ENCODE measurements around the gene ADCYAP1R1.

DNA sequence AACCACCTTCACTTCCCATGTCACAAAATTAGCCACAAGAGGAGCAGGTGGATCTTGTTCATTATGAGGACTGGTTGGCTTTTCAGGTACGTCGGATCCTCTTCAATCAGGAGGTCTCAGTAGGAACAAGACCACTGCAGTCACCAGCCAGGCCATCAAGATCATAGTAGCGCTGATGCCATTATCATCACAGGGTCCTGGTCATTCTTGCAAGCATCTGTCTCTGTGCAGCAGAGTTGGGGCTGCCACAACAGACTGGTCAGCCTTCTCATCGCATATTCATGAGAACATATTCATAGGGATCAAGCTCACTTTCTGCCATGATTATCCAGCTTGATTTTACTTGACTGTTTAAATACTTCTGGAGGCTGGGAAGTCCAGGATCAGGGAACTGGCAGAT, 67.1 kb downstream of the ADCYAP1R1 start:
- TF ChIP-seq CTCF (IDR thresholded peaks at IDR 0.05) (no peak), POLR2A (IDR thresholded peaks at IDR 0.05) (no peak), EP300 (IDR thresholded peaks at IDR 0.05) (no peak)

Measured in tibial nerve (tissue), 4 donors.